HG02798 (cell line): ENCODE results near the gene CADM1.

Experiments
- ATAC-seq: cut with Tn5 transposase; IDR thresholded peaks from one replicate; pipeline ENCODE4 v1.9.1; 2021; ENCODE audit warnings: mild to moderate bottlenecking; ENCODE audit not compliant: unreplicated experiment, poor library complexity

The CADM1 gene

DNA sequence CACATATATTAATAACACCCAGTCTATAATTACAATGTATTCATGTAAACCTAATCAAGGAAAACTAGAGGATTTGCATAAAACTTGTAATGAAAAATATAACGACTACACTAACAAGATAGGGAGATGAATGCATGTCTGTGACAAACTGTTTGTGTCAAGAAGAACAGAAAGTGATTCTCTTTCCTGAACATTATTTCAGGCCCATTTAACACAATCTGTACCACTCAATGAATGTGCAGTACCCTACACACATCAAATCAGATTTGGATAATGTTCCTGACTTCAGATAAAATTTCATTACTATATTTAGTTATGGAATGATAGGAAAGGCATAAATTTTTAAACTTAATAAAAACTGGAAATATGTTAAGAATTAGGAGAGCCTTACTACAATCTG lies 93.1 kb downstream of the CADM1 start:
- ATAC-seq: no peak

DNA sequence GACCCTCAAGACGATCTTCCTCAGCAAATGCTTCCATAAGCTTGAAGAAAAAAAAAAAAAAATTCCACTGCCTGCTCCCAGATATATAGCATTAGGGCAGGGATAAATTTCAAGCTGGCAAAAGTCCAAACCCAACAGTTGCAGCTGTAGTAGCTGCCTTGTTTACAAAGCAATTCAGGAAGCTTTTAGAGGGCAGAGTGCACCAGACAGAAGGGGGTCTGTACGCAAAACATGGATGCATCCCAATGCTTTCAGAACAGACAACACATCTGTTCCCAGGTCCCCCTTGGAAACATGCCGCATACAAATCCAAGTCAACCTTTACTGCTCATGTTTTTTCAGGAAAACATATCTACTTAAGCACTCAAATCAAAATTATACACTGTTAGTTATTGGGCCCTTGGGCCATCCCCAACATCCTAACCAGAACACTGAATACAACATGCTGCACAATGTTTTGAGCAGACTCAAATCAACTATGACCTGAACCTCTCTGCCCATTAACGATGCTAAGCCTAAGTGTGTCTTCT lies 94.5 kb downstream of the CADM1 start:
- ATAC-seq: no peak

DNA sequence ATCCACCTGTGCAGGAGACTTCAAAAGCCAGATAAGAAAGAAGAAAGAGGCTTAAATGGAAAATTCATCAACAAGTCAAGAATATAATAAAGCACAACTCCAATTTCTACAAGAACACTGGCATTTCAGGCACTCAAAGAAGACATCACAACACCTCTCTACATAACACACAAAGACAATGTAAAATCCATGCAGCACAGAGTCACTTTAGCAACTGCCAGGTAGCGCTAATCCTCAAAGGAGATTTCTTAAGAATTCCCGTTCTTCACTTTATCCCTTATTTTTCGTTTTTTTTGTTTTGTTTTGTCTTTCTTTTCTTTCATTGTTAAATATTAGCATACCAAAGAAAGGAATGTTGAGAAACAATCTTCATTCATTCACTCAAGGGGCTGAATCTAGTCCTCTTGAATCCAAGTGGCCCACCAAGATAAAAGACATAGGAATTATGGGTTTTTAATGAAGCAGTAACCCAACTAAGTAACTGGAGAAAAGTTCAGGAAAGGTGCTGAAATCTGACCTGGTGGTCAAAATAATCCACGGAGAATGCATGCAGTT lies 95.0 kb downstream of the CADM1 start:
- no peak for ATAC-seq

DNA sequence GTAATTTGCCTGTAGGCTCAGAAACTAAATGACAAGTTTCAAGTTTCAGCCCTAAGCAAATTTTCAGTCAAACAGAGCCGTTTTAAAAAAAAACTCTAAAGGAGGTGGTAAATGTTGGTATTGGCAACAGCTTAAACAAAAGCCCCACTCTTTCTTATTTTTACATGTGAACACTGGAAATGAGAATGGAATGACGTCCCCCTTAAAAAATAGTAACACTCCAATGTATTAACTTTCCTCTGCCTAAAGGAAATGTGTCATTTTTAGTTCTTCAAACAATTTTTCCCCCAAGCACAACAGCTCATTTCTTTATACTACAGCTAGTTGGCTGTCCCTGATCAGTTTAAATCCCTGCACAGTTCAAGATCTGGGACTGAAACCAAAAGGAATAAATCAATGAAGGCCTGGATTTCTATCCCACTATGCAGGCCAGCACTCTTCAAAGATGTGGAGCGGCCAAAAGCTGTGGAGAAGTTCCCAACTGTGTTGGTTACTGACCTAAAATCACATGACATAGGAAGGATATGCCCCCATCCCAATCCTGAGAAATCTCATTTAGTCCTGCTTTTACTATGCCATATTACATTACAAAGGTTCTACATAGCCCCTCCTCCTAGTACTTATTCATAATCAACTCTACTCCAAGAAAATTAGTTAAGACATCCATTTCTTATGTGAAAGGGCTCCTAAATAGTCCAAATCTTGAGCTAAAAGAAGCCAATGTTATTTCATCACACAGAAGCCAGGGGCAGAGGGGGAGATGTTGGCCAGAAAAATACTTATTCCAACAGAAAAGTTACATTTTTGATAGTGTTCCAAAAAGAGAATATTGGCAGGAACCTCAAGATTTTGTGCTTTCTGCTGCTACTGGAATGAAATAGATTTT lies 95.9 kb downstream of the CADM1 start:
- ATAC-seq: no peak

DNA sequence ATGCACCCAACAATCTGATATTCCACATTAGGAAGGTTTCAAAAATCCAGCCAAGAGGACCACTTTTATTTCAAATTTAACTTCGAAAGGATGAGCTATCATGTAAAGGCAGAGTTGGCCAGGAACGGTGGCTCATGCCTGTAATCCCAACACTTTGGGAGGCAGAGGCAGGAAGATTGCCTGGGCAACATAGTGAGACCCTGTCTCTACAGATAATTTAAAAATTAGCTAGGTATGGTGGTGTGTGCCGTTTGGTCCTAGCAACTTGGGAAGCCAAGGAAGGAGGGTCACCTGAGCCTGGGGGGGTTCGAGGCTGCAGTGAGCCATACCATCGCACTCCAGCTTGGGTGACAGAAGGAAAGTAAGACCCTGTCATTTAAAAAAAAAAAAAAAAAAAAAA lies 96.7 kb downstream of the CADM1 start:
- ATAC-seq: no peak

DNA sequence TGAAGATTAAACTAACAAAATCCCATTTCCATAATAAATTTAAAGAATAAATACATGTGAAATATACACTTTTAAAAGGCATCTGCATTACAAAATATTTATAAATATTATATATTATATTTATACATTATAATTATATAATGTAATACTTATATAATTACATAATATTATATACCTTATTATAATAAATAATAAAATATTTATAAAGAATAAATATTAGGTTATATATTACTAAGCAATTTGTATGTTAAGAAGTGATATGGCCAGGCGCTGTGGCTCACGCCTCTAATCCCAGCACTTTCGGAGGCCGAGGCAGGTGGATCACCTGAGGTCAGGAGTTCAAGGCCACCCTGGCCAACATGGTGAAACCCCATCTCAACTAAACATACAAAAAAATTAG lies 97.8 kb downstream of the CADM1 start:
- no peak for ATAC-seq

DNA sequence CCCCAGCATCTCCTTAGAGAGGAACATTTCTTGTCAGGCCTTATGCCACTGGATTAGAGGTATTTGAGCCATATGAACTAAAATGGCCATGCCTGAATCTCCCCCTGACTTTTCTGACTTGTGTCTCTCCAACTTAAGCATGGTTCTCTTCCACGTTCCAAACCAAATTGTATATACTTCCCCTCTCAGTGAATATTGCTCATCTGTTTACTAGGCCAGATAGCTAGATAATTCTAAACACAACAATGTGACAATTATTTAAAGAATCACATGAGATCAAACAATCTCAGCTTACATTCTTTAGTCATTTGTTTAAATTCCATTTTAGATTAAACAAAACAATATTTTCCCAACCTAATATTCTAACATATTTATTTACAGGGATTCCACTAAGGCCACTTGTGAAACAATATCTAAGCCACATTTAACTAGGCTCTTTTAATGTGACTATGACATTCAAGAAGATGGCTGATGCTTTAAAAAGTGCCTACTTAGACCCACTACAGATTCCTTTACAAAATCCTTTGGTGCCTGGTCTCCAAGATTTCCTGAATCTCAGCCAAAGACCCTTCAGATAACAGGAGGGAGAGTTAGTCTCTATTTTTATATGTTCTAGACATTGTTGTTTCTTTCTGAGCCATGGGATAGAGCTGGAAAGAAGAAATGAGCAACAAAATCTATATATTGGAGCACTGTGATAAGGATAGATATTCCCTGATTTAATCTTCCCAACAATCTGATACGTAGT lies 105.7 kb downstream of the CADM1 start:
- no peak for ATAC-seq

DNA sequence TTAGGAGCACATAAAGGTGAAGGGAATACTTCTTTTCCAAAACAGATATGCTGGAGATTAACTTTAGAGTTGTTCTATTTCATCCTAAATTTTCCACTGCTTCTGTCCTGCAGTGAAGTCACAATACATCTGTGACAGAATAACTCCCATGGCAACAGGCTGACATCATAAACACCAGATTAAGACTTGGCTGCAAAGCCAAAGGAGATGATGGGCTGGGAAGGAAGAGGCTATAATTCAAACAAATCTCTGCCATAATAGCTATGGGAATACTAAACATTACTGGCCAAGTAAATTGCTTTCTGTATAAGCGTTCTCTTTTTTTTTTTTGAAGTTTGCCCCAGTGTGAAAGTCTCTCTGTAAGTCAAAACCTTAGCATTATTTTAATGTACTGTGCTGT lies 107.7 kb downstream of the CADM1 start:
- no peak for ATAC-seq

DNA sequence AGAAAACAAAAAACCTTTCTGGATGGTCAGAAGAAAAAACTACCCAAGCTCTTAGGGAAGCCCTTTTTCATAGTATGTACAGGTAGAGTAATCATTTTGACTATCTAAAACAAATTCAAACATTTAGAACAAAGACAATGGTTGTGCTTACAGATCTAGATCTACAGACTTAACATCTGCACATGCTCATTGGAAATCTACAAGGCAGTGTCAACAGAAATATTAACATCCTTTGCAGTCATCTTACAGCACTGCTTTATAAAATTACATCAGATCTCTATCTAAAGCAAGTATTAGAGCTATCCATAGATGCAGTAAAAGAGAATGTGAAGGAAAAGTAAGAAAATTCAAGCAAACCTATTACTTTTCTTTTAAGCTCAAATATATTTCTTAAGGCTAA lies 110.3 kb downstream of the CADM1 start:
- no peak for ATAC-seq

DNA sequence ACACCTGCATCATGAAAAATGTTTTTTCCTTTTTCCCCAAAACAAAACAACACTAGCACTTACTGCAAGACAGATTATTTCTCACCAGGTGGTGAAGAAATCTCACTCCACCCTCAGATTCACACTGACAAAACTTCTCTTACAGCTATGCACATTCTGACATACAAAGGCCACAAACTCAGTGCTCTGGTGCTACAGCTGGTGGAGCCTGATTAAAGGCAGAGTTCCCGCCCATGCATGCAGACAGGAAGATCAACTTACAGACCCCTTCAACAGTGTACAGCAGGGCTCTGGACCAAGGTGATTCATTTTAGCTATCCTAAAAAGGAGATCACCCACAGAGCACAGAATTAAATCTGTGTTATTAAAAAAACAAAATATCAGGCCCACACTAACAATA lies 112.6 kb downstream of the CADM1 start:
- ATAC-seq: no peak

DNA sequence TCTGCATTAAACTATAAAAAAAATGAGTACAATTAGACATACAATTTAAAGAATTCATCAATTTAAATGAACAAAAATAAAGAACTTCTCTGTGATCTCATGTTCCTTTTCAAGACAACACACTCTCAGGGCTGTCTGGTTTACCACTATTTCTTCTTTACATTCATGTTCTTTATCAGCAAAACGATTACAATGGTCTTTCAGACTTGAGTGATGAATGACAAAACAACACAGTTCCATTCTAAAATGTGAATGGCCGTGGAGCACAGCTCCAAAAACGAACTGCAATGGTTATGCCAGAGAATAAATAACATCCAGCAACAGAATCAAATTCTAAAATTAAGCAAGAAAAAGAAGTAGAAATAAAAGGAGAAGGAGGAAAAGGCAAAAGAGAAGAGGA lies 113.1 kb downstream of the CADM1 start:
- no peak for ATAC-seq

DNA sequence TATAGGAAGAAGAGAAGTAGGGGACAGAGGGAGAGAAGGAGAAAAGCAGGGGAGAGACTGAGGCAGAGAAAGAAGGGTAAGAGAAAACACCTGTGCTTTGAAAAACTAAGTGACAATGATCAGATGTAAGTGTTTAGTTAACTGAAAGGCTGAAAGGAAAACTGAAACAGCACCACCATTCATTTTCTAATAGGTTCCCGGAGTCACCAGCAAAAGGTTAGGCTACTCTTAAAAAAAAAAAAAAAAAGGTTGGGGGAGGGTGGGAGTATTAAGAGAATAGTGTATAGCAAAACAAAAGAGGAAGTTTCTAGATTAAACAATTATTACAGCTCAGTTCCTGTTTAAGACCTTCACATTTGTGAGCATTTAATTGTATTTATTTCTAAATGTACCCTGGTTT lies 113.8 kb downstream of the CADM1 start:
- no peak for ATAC-seq

DNA sequence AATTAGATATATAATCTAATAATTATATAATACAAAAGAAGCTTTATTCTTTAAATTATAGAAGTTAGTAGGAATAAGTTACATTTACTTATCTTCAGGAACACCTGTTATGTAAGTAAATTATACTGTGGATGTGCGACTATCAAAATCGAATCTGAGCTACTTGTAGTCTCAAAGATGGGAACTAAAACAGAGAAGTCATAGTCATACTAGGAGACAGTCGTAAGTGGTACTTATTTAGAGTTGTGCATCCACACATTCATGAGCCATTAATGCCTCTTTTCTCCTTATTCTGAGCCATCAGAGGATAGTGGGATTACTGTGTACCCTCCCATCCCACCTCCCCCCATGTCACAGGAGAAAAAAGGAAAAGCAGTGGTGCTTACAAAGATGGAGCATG lies 114.4 kb downstream of the CADM1 start:
- ATAC-seq: no peak

DNA sequence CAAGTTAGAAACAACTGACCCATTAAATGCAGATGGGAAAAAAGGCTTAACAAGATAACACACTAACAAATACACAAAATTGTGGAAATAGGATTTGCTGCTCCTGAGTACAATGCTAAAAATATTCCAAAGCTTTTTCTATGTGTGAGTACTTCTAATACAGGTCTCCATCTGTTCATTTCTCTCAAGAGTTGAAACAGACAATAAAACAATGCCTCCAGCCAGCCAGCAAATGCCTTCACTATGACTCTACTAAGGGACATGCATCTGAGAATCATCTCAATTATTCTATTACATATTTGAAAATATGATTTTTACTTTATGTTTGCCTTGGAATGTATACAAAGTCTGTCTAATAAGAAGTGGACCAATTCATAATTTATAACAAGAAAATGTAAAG lies 119.0 kb downstream of the CADM1 start:
- ATAC-seq: no peak

DNA sequence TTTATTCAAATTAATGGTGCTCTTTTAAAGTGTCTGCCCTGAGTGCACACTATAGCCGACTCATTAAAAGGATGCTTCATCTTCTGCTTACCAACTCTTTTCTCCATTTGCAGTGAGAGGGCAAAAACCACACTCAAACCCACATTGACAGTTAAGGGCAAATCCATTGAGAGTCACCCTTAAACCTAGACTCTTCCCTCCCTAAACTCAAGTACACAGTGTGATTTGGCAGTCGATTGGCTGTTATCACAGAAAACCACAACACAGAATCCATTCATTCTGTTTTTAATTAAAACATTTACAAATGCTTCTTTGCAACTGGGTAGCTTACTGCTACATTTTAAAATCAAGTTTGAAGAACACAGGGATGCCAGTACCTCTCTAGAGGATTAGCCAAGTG lies 120.0 kb downstream of the CADM1 start:
- ATAC-seq: no peak

DNA sequence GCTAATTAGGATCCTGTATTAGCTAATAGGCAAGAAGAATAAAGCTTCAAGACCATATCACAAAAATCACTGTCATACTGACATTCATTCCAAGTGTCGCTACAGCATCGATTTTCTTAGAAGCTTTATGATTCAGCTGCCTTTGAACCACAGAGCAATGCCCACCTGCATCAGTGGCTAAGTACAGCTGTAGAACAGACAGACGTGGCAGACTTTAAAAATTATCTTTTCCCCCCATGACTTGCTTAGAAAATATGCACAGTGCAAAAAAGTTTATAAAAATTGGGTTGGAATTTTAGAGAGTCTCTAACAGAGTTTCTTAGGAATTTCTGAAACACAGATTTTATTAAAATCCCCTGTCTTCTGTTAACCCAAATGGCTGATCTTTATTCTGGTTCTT lies 120.8 kb downstream of the CADM1 start:
- ATAC-seq: no peak

DNA sequence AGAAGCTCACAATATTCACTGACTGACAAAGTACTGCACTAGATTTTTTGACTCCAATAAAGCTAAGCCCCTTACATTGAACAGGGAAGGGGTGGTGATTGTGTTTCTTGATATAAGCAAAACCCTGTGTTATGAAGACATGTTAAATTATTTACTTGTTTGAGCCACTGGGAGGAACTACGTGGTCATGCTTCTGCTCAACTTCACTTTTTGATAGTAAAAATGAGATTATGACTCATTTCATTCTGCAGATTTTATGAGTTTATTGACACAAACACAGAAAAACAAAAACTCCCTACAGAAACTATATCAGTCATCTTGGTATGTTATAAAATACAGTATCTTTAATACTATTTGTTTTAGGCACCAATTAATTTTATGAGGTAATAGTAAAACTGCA lies 124.7 kb downstream of the CADM1 start:
- no peak for ATAC-seq

DNA sequence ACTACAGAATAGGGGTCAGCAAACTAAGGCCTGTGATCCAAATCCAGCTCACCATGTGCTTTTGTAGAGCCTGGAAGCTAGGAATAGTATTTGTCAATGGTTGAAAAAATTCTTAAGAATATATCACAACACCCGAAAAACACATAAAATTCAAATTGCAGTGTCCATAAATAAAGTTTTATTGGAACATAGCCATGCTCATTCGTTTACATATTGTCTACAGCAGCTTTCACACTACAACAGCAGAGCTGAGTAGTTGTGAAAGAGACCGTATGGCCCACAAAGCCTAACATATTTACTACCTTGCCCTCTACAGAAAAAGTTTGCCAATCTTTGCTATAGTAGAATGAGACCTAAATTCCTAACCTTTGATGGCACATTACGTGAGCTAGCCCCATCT lies 125.7 kb downstream of the CADM1 start:
- ATAC-seq: no peak

DNA sequence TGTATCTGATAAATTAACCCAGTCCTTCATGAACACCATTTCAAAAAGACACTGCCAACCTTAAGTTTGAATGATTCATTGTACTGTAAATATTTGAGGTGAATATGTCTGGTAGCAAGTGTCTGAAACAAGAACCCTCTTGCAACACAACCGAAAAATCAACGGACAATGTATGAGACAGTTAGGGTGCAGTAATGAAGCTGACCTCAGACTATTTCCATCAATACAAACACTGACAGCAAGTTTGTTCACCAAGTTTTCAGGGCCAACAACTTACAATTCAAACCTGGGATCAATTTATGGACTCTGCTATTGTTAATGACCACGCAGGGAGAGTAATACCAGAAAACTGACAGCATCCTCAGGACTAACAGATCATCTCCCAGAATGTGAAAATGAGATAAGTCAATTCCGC lies 126.3 kb downstream of the CADM1 start:
- no peak for ATAC-seq

DNA sequence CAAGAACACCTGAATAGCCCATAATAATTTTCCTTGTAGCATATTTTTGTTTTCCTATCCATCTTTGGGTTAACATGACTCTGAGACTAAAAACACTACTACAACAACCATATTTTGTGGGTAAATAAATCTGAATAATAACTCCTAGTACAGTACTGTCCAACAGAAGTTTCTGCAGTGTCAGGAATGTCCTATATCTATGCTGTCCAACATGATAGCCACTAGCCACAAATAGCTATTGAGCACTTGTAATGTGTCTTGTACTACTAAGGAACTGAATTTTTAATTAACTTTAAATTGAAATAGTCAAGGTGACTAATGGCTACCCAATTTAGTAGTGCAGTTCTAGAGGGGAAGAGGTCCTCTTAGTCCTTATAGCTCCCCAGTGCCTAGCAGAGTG lies 135.6 kb downstream of the CADM1 start:
- no peak for ATAC-seq

DNA sequence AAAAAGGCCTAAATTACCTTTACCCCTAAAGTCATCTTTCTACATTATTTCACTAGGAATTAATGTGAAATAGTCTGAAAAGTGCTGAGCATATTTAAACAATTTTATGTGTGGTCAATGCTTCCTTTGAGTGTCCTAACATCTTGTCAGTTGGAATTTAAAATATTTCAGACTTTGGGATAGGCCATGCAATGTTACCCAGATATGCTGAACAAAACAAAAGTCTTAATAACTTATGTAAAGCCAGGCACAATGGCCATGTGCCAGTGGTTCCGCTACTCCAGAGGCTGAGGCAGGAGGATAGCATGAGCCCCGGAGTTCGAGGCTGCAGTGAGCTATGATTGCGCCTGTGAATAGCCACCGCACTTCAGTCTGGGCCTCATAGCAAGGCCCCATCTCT lies 137.4 kb downstream of the CADM1 start:
- no peak for ATAC-seq
